ENCODE measurements around the gene PCDHA2. TPM values are rescaled to one million over a fixed set of nuclear protein-coding genes. Genes with fewer than 3 reads are reported as not detected.
A peak's percentile ranks its signal among the peaks of the same experiment; 100 is the strongest.

Gene PCDHA2
- total RNA-seq, 1 experiment from 2014 or later, result 0.20 TPM

- Mint-ChIP-seq H3K4me3 (peak within 1 kb of the TSS; percentile 76 to 88), H3K4me1 (peaks cover 0 to 11% of the 10 kb centered on the region in 2 experiments; a peak in 2 of 4 replicates), H3K27me3 (ENCODE audit: low read depth) (no peaks in the 10 kb centered on the region), H3K9me3 (peaks cover 19 to 20% of the 10 kb centered on the region in 2 experiments), H3K36me3 (ENCODE audit: insufficient read depth in 1 of 3, low read depth in 3 of 3) (peaks cover 15 to 31% (median 18%) of the 10 kb centered on the region in 3 experiments), H3K27ac (peak within 1 kb of the TSS in 1 of 3 experiments; percentile 97; a peak in 3 of 7 replicates)
- H3K9ac ChIP-seq (ENCODE audit: extremely low read depth, insufficient read length, low read length), result no peak within 1 kb of the TSS
- no peaks in the 10 kb centered on the region for H3K79me2 ChIP-seq (ENCODE audit: insufficient read depth, low read length)
- no peak within 1 kb of the TSS for H2BK5ac ChIP-seq (ENCODE audit: insufficient read length, low read length)
- no peak within 1 kb of the TSS for H3K27ac ChIP-seq (ENCODE audit: insufficient read length, low read depth, low read length)
- no peak within 1 kb of the TSS for H3T11ph ChIP-seq (ENCODE audit: low read length)
- H3K79me1 ChIP-seq (ENCODE audit: insufficient read depth, low read depth, low read length, poor library complexity, severe bottlenecking), result no peaks in the 10 kb centered on the region
- H3K56ac ChIP-seq (ENCODE audit: insufficient read length, low read depth, low read length), result no peak within 1 kb of the TSS
- H3K9me3 ChIP-seq (ENCODE audit: control insufficient read depth, low read depth, low read length), result no peaks in the 10 kb centered on the region
- no peak within 1 kb of the TSS for H3K18ac ChIP-seq (ENCODE audit: insufficient read length, low read depth, low read length)
- H3K23ac ChIP-seq (ENCODE audit: insufficient read length, low read depth, low read length), result no peak within 1 kb of the TSS
- H3K27me3 ChIP-seq (ENCODE audit: insufficient read depth, low read length), result no peaks in the 10 kb centered on the region
- no peak within 1 kb of the TSS for H2BK20ac ChIP-seq (ENCODE audit: low read depth, low read length, poor library complexity, severe bottlenecking)
- peak within 1 kb of the TSS; percentile 76; the same call in 1 of the 2 replicates for H3K14ac ChIP-seq (ENCODE audit: insufficient read depth, low read length)
- no peaks in the 10 kb centered on the region for H3K4me1 ChIP-seq (ENCODE audit: insufficient read depth, low read length)
- H2BK120ac ChIP-seq (ENCODE audit: low read depth, low read length, poor library complexity, severe bottlenecking), result no peak within 1 kb of the TSS
- peak; percentile 63 for TF ChIP-seq CTCF (conservative IDR thresholded peaks at IDR 0.05)
- H4K20me1 ChIP-seq (ENCODE audit: control insufficient read depth, insufficient read depth, insufficient read length), result no peaks in the 10 kb centered on the region
- no peak within 1 kb of the TSS for H4K91ac ChIP-seq (ENCODE audit: insufficient read length, low read depth, low read length)
- H4K5ac ChIP-seq (ENCODE audit: insufficient read length, low read depth, low read length), result no peak within 1 kb of the TSS
- H3K23me2 ChIP-seq (ENCODE audit: insufficient read length, low read depth, low read length, poor library complexity, severe bottlenecking), result peaks cover 3% of the 10 kb centered on the region
- H2BK15ac ChIP-seq (ENCODE audit: low read depth, low read length), result no peak within 1 kb of the TSS
- H4K8ac ChIP-seq (replicated peaks; ENCODE audit: insufficient read length, low read depth, low read length), result no peak within 1 kb of the TSS
- no peak within 1 kb of the TSS for H2BK12ac ChIP-seq (ENCODE audit: insufficient read length, low read depth, low read length)
- no peak within 1 kb of the TSS for H2AFZ ChIP-seq (ENCODE audit: low read length)
- H3K4me2 ChIP-seq (ENCODE audit: insufficient read depth, insufficient read length, low read length), result no peak within 1 kb of the TSS
- H2AK5ac ChIP-seq (ENCODE audit: insufficient read length, low read length), result no peak within 1 kb of the TSS
- no peak within 1 kb of the TSS for H3K4ac ChIP-seq (ENCODE audit: low read depth, low read length)
- DNase-seq, result no peak
- no CpG with 5 or more reads among the region's 27 CpGs for WGBS (ENCODE audit: extremely low coverage, insufficient read length, low lambda C conversion rate)
Measured at GRCh38 chr5:140827704-140828361, 33.2 kb downstream of the PCDHA2 start, which contains the start of gene PCDHA6. TSS of gene PCDHA6 (plus strand) at chr5:140827960. CDS start at chr5:140828092, 132 bp downstream.
